HG02884 (cell line): ENCODE measurements around the gene MRPL52.
"Not testable (repeated sequence)": the region's sequence is repeated elsewhere in the genome, so short reads cannot be mapped to it uniquely, and the experiment has no call there.

Experiments
- ATAC-seq: cut with Tn5 transposase; IDR thresholded peaks from one replicate; pipeline ENCODE4 v1.9.1; 2021; ENCODE audit warnings: mild to moderate bottlenecking, moderate library complexity; ENCODE audit not compliant: unreplicated experiment

The MRPL52 gene

GRCh38 chr14:22837750-22838538, 8.3 kb downstream of the MRPL52 start:
- no peak for ATAC-seq

GRCh38 chr14:22838631-22839041, 8.9 kb downstream of the MRPL52 start:
- ATAC-seq, result no peak

GRCh38 chr14:22839159-22839779, 9.6 kb downstream of the MRPL52 start:
- no peak for ATAC-seq

- no peak for ATAC-seq
Observed at GRCh38 chr14:22841311-22841710, 11.6 kb downstream of the MRPL52 start.

- no peak for ATAC-seq
Observed at GRCh38 chr14:22841769-22842168, 12.1 kb downstream of the MRPL52 start.

GRCh38 chr14:22842211-22843122, 12.8 kb downstream of the MRPL52 start:
- no peak for ATAC-seq

- no peak for ATAC-seq
Observed at GRCh38 chr14:22843123-22843925, 13.6 kb downstream of the MRPL52 start.

- ATAC-seq, result no peak
Observed at GRCh38 chr14:22844221-22845102, 14.8 kb downstream of the MRPL52 start.

GRCh38 chr14:22845103-22845394, 15.4 kb downstream of the MRPL52 start:
- no peak for ATAC-seq

- no peak for ATAC-seq
Observed at GRCh38 chr14:22845821-22846625, 16.3 kb downstream of the MRPL52 start.

GRCh38 chr14:22846811-22847307, 17.2 kb downstream of the MRPL52 start:
- no peak for ATAC-seq

- ATAC-seq, result no peak
Observed at GRCh38 chr14:22847661-22848341, 18.1 kb downstream of the MRPL52 start.

- ATAC-seq, result no peak
Observed at GRCh38 chr14:22848351-22849164, 18.9 kb downstream of the MRPL52 start.

- ATAC-seq, result no peak
Observed at GRCh38 chr14:22849212-22849819, 19.6 kb downstream of the MRPL52 start.

- ATAC-seq, result no peak
Observed at GRCh38 chr14:22850944-22851764, 21.5 kb downstream of the MRPL52 start.

GRCh38 chr14:22852178-22852577, 22.5 kb downstream of the MRPL52 start:
- ATAC-seq, result not testable (repeated sequence)
